ENCODE results near the gene SLC25A29.

Gene SLC25A29

GRCh38 chr14:100241279-100241678, 65.0 kb downstream of the SLC25A29 start:
- no peak overlapping the region; the same call in 1 of the 2 replicates for H3K9ac ChIP-seq (ENCODE audit: low read depth, low read length)
- peak overlapping the region; percentile 95 for H3K4me3 ChIP-seq (ENCODE audit: low read length)
- H3K36me3 ChIP-seq (ENCODE audit: insufficient read depth, low read length), result peaks cover 18% of the 10 kb centered on the region; the same call in 1 of the 2 replicates
- WGBS, result 83% methylated on average over 3 of the region's 3 CpGs
- H3K9me3 ChIP-seq (ENCODE audit: insufficient read depth, low read depth, low read length), result no peaks in the 10 kb centered on the region
- no peaks in the 10 kb centered on the region for H3K27me3 ChIP-seq (ENCODE audit: insufficient read depth, low read length)
- peaks cover 21% of the 10 kb centered on the region for H3K4me1 ChIP-seq (ENCODE audit: insufficient read depth, low read length)
- no peak overlapping the region for H3K27ac ChIP-seq (ENCODE audit: low read depth, low read length)

Measured in HUES64 (cell line).